ENCODE data around the gene DHRS2. TPM values are rescaled to one million over a fixed set of nuclear protein-coding genes. Genes with fewer than 3 reads are reported as not detected.

DHRS2 gene
- total RNA-seq, 1 donor from 2014 or later, result not detected

- intact Hi-C loops (cut with micrococcal nuclease), result no loop called here
- H3K27ac Mint-ChIP-seq, result no peak overlapping the region
- H3K4me3 Mint-ChIP-seq, result no peak overlapping the region
- no peaks in the 10 kb centered on the region for H3K9me3 Mint-ChIP-seq
- ChIA-PET POLR2A (no interaction called here), CTCF (no interaction called here)
- H3K36me3 Mint-ChIP-seq (ENCODE audit: low read depth), result no peaks in the 10 kb centered on the region
- no peak for ATAC-seq (ENCODE audit: low read depth)
- H3K4me1 Mint-ChIP-seq, result no peaks in the 10 kb centered on the region
- no peak for DNase-seq
- TF ChIP-seq, protein P1, sequence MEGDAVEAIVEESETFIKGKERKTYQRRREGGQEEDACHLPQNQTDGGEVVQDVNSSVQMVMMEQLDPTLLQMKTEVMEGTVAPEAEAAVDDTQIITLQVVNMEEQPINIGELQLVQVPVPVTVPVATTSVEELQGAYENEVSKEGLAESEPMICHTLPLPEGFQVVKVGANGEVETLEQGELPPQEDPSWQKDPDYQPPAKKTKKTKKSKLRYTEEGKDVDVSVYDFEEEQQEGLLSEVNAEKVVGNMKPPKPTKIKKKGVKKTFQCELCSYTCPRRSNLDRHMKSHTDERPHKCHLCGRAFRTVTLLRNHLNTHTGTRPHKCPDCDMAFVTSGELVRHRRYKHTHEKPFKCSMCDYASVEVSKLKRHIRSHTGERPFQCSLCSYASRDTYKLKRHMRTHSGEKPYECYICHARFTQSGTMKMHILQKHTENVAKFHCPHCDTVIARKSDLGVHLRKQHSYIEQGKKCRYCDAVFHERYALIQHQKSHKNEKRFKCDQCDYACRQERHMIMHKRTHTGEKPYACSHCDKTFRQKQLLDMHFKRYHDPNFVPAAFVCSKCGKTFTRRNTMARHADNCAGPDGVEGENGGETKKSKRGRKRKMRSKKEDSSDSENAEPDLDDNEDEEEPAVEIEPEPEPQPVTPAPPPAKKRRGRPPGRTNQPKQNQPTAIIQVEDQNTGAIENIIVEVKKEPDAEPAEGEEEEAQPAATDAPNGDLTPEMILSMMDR (IDR thresholded peaks at IDR 0.05), result no peak
- peaks cover 25% of the 10 kb centered on the region for H3K27me3 Mint-ChIP-seq
Observed at GRCh38 chr14:23694085-23694948, 58.2 kb downstream of the DHRS2 start.

Other genes starting within 250 kb of the DHRS2 start
- gene MYH6, start 228.1 kb upstream of the DHRS2 start, total RNA-seq, result not detected in 2 replicates
- gene MYH7, start 200.7 kb upstream of the DHRS2 start, total RNA-seq, result not detected in 2 replicates
- gene NGDN, start 166.7 kb upstream of the DHRS2 start, total RNA-seq, result 60.5 and 67.4 TPM in 2 replicates
- gene ZFHX2, start 84.6 kb upstream of the DHRS2 start, total RNA-seq, result 2.2 and 2.6 TPM in 2 replicates
- gene THTPA, start 80.1 kb upstream of the DHRS2 start, total RNA-seq, result 18.0 and 18.6 TPM in 2 replicates
- 336 and 373 TPM in 2 replicates for gene AP1G2, start 68.6 kb upstream of the DHRS2 start, total RNA-seq
- gene JPH4, start 57.6 kb upstream of the DHRS2 start, total RNA-seq, result 1.6 and 2.0 TPM in 2 replicates